A673 (cell line): ENCODE data around the gene PELI2.

Experiments used
- EZH2 ChIP-seq: fragments of 200-600 bp; sonication (generic); IDR thresholded peaks from 2 replicates; pipeline ENCODE4 v1.6.1; 2017; ENCODE audit warnings: borderline replicate concordance, low read depth, mild to moderate bottlenecking, mixed read lengths, antibody characterized with exemption, low read length; ENCODE audit not compliant: poor library complexity, severe bottlenecking
- TF ChIP-seq, protein P1 (sequence below): fragments of 300-800, 200-600 bp; sonication (generic); conservative IDR thresholded peaks from 2 replicates; pipeline ENCODE4 v1.5.1; 2017; ENCODE audit warnings: low read depth, mild to moderate bottlenecking, antibody characterized with exemption, low read length, moderate library complexity, mixed read lengths

DNA sequence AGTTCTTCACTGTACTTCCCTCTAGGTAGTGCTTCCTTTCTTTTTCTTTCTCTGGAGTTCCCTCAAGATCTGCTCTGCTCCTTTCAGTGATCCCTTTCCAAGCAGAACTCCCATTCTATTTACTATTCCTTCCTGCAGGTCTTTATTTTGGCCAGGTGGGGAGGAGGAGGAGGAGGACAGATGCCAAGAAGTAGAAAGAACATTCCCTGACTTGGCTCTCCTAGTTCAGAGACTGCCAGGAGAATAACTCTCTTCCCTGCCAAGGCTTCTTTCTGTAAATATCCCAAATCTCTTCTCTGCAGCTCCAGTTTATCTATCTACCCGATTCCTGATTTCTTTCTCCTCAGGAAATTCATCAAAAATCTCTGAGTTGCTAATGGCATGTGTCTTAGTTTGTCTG, 231.7 kb downstream of the PELI2 start:
- TF ChIP-seq, protein P1, sequence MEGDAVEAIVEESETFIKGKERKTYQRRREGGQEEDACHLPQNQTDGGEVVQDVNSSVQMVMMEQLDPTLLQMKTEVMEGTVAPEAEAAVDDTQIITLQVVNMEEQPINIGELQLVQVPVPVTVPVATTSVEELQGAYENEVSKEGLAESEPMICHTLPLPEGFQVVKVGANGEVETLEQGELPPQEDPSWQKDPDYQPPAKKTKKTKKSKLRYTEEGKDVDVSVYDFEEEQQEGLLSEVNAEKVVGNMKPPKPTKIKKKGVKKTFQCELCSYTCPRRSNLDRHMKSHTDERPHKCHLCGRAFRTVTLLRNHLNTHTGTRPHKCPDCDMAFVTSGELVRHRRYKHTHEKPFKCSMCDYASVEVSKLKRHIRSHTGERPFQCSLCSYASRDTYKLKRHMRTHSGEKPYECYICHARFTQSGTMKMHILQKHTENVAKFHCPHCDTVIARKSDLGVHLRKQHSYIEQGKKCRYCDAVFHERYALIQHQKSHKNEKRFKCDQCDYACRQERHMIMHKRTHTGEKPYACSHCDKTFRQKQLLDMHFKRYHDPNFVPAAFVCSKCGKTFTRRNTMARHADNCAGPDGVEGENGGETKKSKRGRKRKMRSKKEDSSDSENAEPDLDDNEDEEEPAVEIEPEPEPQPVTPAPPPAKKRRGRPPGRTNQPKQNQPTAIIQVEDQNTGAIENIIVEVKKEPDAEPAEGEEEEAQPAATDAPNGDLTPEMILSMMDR: no peak
- TF ChIP-seq EZH2: no peak
